Prostate gland (tissue), 2 donors: ENCODE results near the gene SEMA6A. TPM values are rescaled to one million over a fixed set of nuclear protein-coding genes. Genes with fewer than 3 reads are reported as not detected.

Experiments
- DNase-seq: peaks from one replicate; pipeline ENCODE4 v3.0.0-alpha.2; 2019; ENCODE audit warnings: low spot score
- H3K27ac ChIP-seq, 2 donors: fragments of 200-600 bp; sonication (generic); 2 replicates each; pipeline ENCODE4 v1.5.1; 2017 to 2019
- H3K27me3 ChIP-seq: fragments of 200-600 bp; sonication (generic); replicated peaks from 2 replicates; pipeline ENCODE4 v1.5.1; 2019; ENCODE audit not compliant: insufficient read depth
- H3K36me3 ChIP-seq, 2 donors: fragments of 200-600 bp; sonication (generic); 1 replicate in 1 of 2; 2 replicates in 1 of 2; pipeline versions ENCODE4 v1.5.1 to v1.8.1; 2017 to 2019
- H3K4me1 ChIP-seq: fragments of 200-600 bp; sonication (generic); replicated peaks from 2 replicates; pipeline ENCODE4 v1.5.1; 2019
- H3K4me3 ChIP-seq, 2 donors: fragments of 200-600 bp; sonication (generic); 2 replicates each; pipeline ENCODE4 v1.5.1; 2017 to 2019
- H3K9me3 ChIP-seq: fragments of 200-600 bp; sonication (generic); 2 replicates; pipeline ENCODE4 v1.5.1; 2017
- POLR2A ChIP-seq: fragments of 450-650 bp; IDR thresholded peaks from one replicate; pipeline ENCODE4 v1.6.1; 2016; ENCODE audit warnings: antibody characterized with exemption, mild to moderate bottlenecking
- POLR2AphosphoS5 ChIP-seq: sonication (generic); formaldehyde crosslinking; IDR thresholded peaks from one replicate; pipeline ENCODE4 v1.6.1; 2017; ENCODE audit warnings: antibody characterized with exemption
- WGBS: methylation state at CpG from one replicate; pipeline ENCODE4 v1.1.5; 2018; 5-methylcytosine and 5-hydroxymethylcytosine counted together
- intact Hi-C: fragments of 100-400 bp; cut with DNase I; formaldehyde crosslinking; loops from one replicate; pipeline ENCODE4 v1.14.2; 2022
- total RNA-seq, 2 donors: library from RNA; depleted of rRNA; stranded (reverse); fragments of >200 nt; gene quantifications; one replicate each; pipeline ENCODE4 v1.1.0, GENCODE V29; 2016
- TF ChIP-seq, protein P1 (sequence below), 4 experiments: fragments of 200-600 bp in 2 of 4; fragments of 450-650 bp in 2 of 4; sonication (generic) in 2 of 4; IDR thresholded peaks; 1 replicate in 3 of 4; 2 replicates in 1 of 4; pipeline ENCODE4 v1.5.1; 2016 to 2019; ENCODE audit warnings: antibody characterized with exemption in 4 of 4, mild to moderate bottlenecking in 2 of 4, moderate library complexity in 2 of 4

The SEMA6A gene
- total RNA-seq, 2 donors from 2014 or later = 12.8 to 57.1 TPM

DNA sequence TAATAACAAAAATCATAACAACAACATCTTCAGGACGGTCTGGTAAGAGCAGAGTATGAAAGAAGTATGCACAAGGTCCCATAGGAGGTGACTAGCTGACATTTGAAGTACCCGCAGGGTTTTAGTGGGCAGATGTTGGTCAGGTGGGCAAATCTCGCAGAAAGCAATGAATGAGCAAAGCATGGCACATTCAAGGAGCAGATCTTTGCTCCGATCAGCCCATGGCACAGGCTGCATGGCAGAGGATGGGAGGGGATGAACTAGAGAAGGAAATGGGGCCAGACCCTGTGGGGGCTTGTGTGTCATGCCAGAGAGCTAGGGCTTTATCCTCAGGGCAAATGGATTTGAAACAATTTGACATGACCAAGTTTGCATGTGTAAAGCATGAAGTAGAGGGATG, 90.0 kb downstream of the SEMA6A start:
- no peak for DNase-seq

DNA sequence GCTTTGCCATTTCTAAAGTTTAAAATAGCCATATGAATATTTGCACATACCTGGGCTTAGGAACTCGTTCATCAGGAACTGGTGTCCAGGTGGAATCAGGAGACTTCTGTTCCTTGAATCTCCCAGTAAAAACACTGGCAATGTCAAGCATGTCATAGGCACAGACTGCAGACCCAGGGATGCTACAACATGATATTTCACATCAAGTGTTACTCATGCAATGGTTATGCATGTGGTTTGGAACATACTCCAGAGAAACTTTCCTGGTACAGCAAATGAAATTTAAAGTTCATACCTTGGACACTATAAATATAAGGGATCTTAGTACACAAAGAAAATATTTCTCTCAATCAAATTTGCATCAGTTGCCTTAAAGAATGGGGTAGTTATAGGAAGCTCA, 92.2 kb downstream of the SEMA6A start:
- Histone ChIP-seq H3K4me1 (no peaks in the 10 kb centered on the region), H3K27me3 (no peaks in the 10 kb centered on the region), H3K36me3 (no peaks in the 10 kb centered on the region), H3K9me3 (no peaks in the 10 kb centered on the region), H3K27ac (no peak overlapping the region), H3K4me3 (no peak overlapping the region)
- 75% methylated on average over 1 of the region's 1 CpG for WGBS
- DNase-seq = no peak
- intact Hi-C loops = no loop called here
- no peak for TF ChIP-seq POLR2A
- TF ChIP-seq, protein P1, sequence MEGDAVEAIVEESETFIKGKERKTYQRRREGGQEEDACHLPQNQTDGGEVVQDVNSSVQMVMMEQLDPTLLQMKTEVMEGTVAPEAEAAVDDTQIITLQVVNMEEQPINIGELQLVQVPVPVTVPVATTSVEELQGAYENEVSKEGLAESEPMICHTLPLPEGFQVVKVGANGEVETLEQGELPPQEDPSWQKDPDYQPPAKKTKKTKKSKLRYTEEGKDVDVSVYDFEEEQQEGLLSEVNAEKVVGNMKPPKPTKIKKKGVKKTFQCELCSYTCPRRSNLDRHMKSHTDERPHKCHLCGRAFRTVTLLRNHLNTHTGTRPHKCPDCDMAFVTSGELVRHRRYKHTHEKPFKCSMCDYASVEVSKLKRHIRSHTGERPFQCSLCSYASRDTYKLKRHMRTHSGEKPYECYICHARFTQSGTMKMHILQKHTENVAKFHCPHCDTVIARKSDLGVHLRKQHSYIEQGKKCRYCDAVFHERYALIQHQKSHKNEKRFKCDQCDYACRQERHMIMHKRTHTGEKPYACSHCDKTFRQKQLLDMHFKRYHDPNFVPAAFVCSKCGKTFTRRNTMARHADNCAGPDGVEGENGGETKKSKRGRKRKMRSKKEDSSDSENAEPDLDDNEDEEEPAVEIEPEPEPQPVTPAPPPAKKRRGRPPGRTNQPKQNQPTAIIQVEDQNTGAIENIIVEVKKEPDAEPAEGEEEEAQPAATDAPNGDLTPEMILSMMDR (IDR thresholded peaks at IDR 0.05) = no peak

More for the DNA sequence above, 90.0 kb downstream of the SEMA6A start:
- Histone ChIP-seq H3K36me3 (no peaks in the 10 kb centered on the region), H3K27ac (no peak overlapping the region), H3K4me1 (no peaks in the 10 kb centered on the region), H3K27me3 (no peaks in the 10 kb centered on the region), H3K9me3 (no peaks in the 10 kb centered on the region), H3K4me3 (no peak overlapping the region)
- TF ChIP-seq POLR2AphosphoS5 (no peak), POLR2A (no peak)
- TF ChIP-seq, protein P1 (IDR thresholded peaks at IDR 0.05) = no peak
- 95% methylated on average over 4 of the region's 4 CpGs for WGBS
- intact Hi-C loops = no loop called here

DNA sequence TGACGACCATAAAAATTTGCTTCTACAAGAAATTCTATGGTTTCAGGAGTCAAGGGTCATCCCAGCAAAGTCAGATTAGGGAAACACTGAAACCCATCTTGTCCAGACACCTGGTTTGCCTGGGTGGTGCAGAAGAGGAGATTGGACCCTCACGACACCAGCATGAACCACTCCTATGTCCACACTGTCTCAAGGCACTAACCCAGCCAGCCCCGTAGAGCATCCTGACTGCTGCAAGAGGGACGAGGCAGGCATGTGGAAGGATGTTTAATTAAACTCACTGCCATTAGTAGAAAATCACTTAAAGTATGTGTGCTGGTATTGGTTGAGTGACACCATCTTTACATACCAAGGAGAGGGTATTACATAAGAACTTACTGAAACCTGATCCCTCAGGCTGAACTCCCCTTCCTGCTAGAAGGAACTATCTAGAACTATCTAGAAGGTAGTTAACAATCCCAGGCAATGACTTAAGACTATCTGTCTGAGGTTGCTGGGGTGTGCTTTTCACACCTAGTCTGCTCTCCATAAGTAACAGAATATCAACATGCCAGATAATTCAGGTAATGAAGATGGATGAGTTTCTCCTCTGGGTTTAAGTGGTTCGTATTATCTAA, 93.6 kb downstream of the SEMA6A start:
- no peak for DNase-seq
- Histone ChIP-seq H3K4me1 (no peaks in the 10 kb centered on the region), H3K4me3 (no peak overlapping the region), H3K27ac (no peak overlapping the region), H3K9me3 (no peaks in the 10 kb centered on the region), H3K27me3 (no peaks in the 10 kb centered on the region), H3K36me3 (no peaks in the 10 kb centered on the region)
- TF ChIP-seq POLR2A = no peak
- TF ChIP-seq POLR2AphosphoS5 = no peak
- TF ChIP-seq, protein P1 (IDR thresholded peaks at IDR 0.05) = no peak
- intact Hi-C loops = no loop called here
- 93% methylated on average over 5 of the region's 5 CpGs for WGBS

DNA sequence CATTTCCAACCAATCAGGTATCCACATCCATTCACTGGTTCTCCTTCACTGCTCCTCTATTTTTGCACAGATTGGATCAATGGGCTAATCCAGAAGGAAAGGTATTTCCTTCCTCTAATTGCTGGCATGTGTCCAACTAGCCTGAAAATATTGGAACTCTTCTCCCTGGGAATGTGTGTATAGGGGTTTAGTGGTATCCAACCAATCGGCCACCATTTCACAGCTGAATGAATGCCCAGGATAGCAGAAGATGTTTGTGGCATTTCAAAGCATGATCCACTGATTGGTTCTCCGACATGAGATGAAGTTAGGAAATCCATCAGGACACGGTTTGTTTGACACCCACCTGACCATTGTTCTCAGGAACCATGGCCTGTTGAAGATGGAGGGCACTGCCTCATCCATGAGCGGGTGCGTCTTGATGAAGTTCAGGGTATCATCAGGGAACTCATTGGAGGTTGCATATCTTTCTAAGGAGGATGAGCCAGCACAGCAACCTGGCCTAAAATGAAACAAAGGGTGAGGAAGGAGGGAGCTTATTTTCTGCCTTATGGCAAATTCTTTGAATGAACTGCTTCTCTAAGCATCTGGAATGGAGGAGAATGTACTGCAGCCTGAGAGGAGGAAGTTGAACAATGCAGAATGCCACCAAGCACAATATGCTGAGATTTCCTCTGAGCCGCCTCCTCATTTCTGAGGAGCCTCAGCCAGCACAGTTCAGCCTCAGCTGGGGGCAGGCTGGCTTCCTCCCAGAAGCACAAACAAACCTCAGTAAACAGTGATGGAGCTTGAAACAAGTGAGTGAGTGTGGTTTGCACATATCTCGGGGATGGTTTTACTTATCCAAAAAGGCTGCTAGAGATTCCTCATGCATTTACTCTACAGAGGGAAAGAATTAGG, 94.6 kb downstream of the SEMA6A start:
- no peaks in the 10 kb centered on the region for H3K36me3 ChIP-seq
- no peak for TF ChIP-seq POLR2A
- TF ChIP-seq POLR2AphosphoS5 = no peak
- TF ChIP-seq, protein P1 (IDR thresholded peaks at IDR 0.05) = no peak
- no peaks in the 10 kb centered on the region for H3K27me3 ChIP-seq
- H3K9me3 ChIP-seq = no peaks in the 10 kb centered on the region
- H3K4me3 ChIP-seq = no peak overlapping the region
- 89% methylated on average over 7 of the region's 7 CpGs for WGBS
- H3K27ac ChIP-seq = no peak overlapping the region
- no peak for DNase-seq
- H3K4me1 ChIP-seq = no peaks in the 10 kb centered on the region
- intact Hi-C loops = no loop called here
